HEK293T (cell line): ENCODE measurements around the gene UMODL1.

Experiments
- CTCF ChIA-PET: fragments of 350-600 bp; formaldehyde crosslinking; extraction: SDS; loops from one replicate; lab custom pipeline; 2021; ENCODE audit warnings: antibody characterized with exemption, inconsistent platforms; lab: Yijun Ruan, JAX
- POLR2A ChIA-PET: fragments of 350-600 bp; formaldehyde crosslinking; extraction: SDS; loops from one replicate; lab custom pipeline; 2020; ENCODE audit warnings: antibody characterized with exemption, inconsistent platforms; lab: Yijun Ruan, JAX
- DNase-seq: peaks from one replicate; pipeline ENCODE4 v3.0.0; 2012; ENCODE audit warnings: mixed read lengths; ENCODE audit errors: extremely low spot score
- ARNT ChIP-seq: fragments of 450-650 bp; IDR thresholded peaks from 2 replicates; pipeline ENCODE4 v1.6.1; 2017; ENCODE audit warnings: mild to moderate bottlenecking
- BHLHE40 ChIP-seq: fragments of 450-650 bp; IDR thresholded peaks from 2 replicates; pipeline ENCODE4 v1.6.1; 2016; ENCODE audit warnings: mild to moderate bottlenecking, moderate library complexity, borderline replicate concordance
- CTBP1 ChIP-seq: fragments of 450-650 bp; IDR thresholded peaks from 2 replicates; pipeline ENCODE4 v1.6.1; 2016; ENCODE audit warnings: borderline replicate concordance
- ELF4 ChIP-seq: fragments of 450-650 bp; IDR thresholded peaks from 2 replicates; pipeline ENCODE4 v1.6.1; 2017; ENCODE audit warnings: antibody characterized with exemption
- FOXA1 ChIP-seq: fragments of 450-650 bp; IDR thresholded peaks from 2 replicates; pipeline ENCODE4 v1.6.1; 2016; ENCODE audit warnings: mild to moderate bottlenecking
- FOXK2 ChIP-seq: fragments of 450-650 bp; IDR thresholded peaks from 2 replicates; pipeline ENCODE4 v1.6.1; 2016; ENCODE audit warnings: mild to moderate bottlenecking
- FOXM1 ChIP-seq: fragments of 450-650 bp; IDR thresholded peaks from 2 replicates; pipeline ENCODE4 v1.6.1; 2017; ENCODE audit warnings: mild to moderate bottlenecking, borderline replicate concordance
- HDGF ChIP-seq: fragments of 450-650 bp; IDR thresholded peaks from 2 replicates; pipeline ENCODE4 v1.6.1; 2017; ENCODE audit warnings: antibody characterized with exemption, borderline replicate concordance
- L3MBTL2 ChIP-seq: fragments of 450-650 bp; conservative IDR thresholded peaks from 2 replicates; pipeline ENCODE4 v1.6.1; 2016; ENCODE audit warnings: mild to moderate bottlenecking
- LEF1 ChIP-seq: fragments of 450-650 bp; IDR thresholded peaks from 2 replicates; pipeline ENCODE4 v1.6.1; 2017; ENCODE audit warnings: mild to moderate bottlenecking, borderline replicate concordance
- NFRKB ChIP-seq: fragments of 450-650 bp; IDR thresholded peaks from 2 replicates; pipeline ENCODE4 v1.6.1; 2016; ENCODE audit warnings: mild to moderate bottlenecking, moderate library complexity
- PKNOX1 ChIP-seq: fragments of 450-650 bp; IDR thresholded peaks from 2 replicates; pipeline ENCODE4 v1.6.1; 2016
- SP1 ChIP-seq: fragments of 450-650 bp; IDR thresholded peaks from 2 replicates; pipeline ENCODE4 v1.6.1; 2017
- SUZ12 ChIP-seq: fragments of 450-650 bp; IDR thresholded peaks from 2 replicates; pipeline ENCODE4 v1.6.1; 2016; ENCODE audit warnings: mild to moderate bottlenecking
- TARDBP ChIP-seq: fragments of 450-650 bp; IDR thresholded peaks from 2 replicates; pipeline ENCODE4 v1.6.1; 2016
- ZNF384 ChIP-seq: fragments of 450-650 bp; IDR thresholded peaks from 2 replicates; pipeline ENCODE4 v1.6.1; 2016

The UMODL1 gene

GRCh38 chr21:42148584-42148983, 77.5 kb downstream of the UMODL1 start:
- ChIA-PET CTCF (interaction anchor here (1.2 kb wide), 1 partner anchor 110 kb away, joined by 4 read pairs; no protein-coding TSS in a partner anchor), POLR2A (no interaction called here)
- DNase-seq: no peak
- no peak for TF ChIP-seq ARNT
- no peak for TF ChIP-seq BHLHE40
- TF ChIP-seq TARDBP: no peak
- no peak for TF ChIP-seq LEF1
- TF ChIP-seq ZNF384: no peak
- no peak for TF ChIP-seq HDGF
- TF ChIP-seq FOXK2: no peak
- no peak for TF ChIP-seq NFRKB
- TF ChIP-seq L3MBTL2: no peak
- no peak for TF ChIP-seq FOXA1
- no peak for TF ChIP-seq SUZ12
- TF ChIP-seq FOXM1: no peak
- TF ChIP-seq SP1: no peak
- no peak for TF ChIP-seq CTBP1
- TF ChIP-seq ELF4: no peak
- TF ChIP-seq PKNOX1: no peak

- TF ChIP-seq SUZ12 (no peak), L3MBTL2 (no peak), FOXM1 (no peak), TARDBP (no peak), ZNF384 (no peak), ARNT (no peak), HDGF (no peak)
- ChIA-PET POLR2A (no interaction called here), CTCF (interaction anchor here (1.1 kb wide), 1 partner anchor 109 kb away, joined by 5 read pairs; no protein-coding TSS in a partner anchor)
- no peak for DNase-seq
These were observed 78.7 kb downstream of the UMODL1 start for GRCh38 chr21:42149656-42150473.

GRCh38 chr21:42150474-42151085, 79.5 kb downstream of the UMODL1 start:
- no peak for DNase-seq
- TF ChIP-seq NFRKB (no peak), FOXM1 (no peak), SP1 (no peak), ELF4 (no peak), BHLHE40 (no peak), FOXK2 (no peak), PKNOX1 (no peak), LEF1 (no peak), SUZ12 (no peak), L3MBTL2 (no peak)
- CTCF ChIA-PET: interaction anchor here (0.6 to 1.1 kb wide), 2 partner anchors 108 to 304 kb away, joined by 3 to 5 read pairs; no protein-coding TSS in a partner anchor
- POLR2A ChIA-PET: no interaction called here

- POLR2A ChIA-PET: no interaction called here
- no peak for DNase-seq
- CTCF ChIA-PET: interaction anchor here (0.6 kb wide), 1 partner anchor 303 kb away, joined by 3 read pairs; no protein-coding TSS in a partner anchor
- TF ChIP-seq HDGF (no peak), FOXM1 (no peak), FOXK2 (no peak)
These were observed 80.2 kb downstream of the UMODL1 start for GRCh38 chr21:42151148-42151947.

- DNase-seq: no peak
- ChIA-PET POLR2A (no interaction called here), CTCF (no interaction called here)
- TF ChIP-seq FOXM1 (no peak), NFRKB (no peak), SUZ12 (no peak), CTBP1 (no peak), FOXA1 (no peak), LEF1 (no peak), SP1 (no peak), PKNOX1 (no peak), TARDBP (no peak), ELF4 (no peak), BHLHE40 (no peak), ARNT (no peak)
These were observed 80.8 kb downstream of the UMODL1 start for GRCh38 chr21:42151948-42152220.

GRCh38 chr21:42153046-42153686, 82.0 kb downstream of the UMODL1 start:
- TF ChIP-seq FOXA1: no peak
- TF ChIP-seq ELF4: no peak
- TF ChIP-seq SP1: no peak
- TF ChIP-seq CTBP1: no peak
- no peak for TF ChIP-seq FOXM1
- TF ChIP-seq BHLHE40: no peak
- no peak for TF ChIP-seq SUZ12
- TF ChIP-seq ZNF384: no peak
- TF ChIP-seq LEF1: no peak
- no peak for TF ChIP-seq TARDBP
- no peak for TF ChIP-seq L3MBTL2
- no peak for TF ChIP-seq NFRKB
- no peak for TF ChIP-seq FOXK2
- ChIA-PET CTCF (interaction anchor here (0.6 to 1.7 kb wide), 2 partner anchors 11 to 84 kb away, joined by 3 to 5 read pairs; no protein-coding TSS in a partner anchor), POLR2A (no interaction called here)
- no peak for DNase-seq
